RWPE1 (cell line): ENCODE measurements around the gene LIFR.

ENCODE experiments used
- CTCF ChIA-PET: fragments of 350-600 bp; sonication (Branson Sonifier 250); formaldehyde crosslinking; extraction: SDS; loops from one replicate; lab custom pipeline; 2021; lab: Yijun Ruan, JAX
- POLR2A ChIA-PET: fragments of 400-600 bp; formaldehyde crosslinking; extraction: SDS; loops from one replicate; lab custom pipeline; 2020; ENCODE audit warnings: antibody characterized with exemption; ENCODE audit not compliant: low non-redundant PET; lab: Yijun Ruan, JAX
- DNase-seq: peaks from one replicate; pipeline ENCODE4 v3.0.0; 2012; ENCODE audit warnings: low spot score
- H3K27ac ChIP-seq: fragments of 450-650 bp; 2 replicates; pipeline ENCODE4 v1.5.1; 2017
- CTCF ChIP-seq: fragments of 450-650 bp; conservative IDR thresholded peaks from 2 replicates; pipeline ENCODE4 v1.5.1; 2017; ENCODE audit warnings: low read depth, mild to moderate bottlenecking

The LIFR gene

GRCh38 chr5:38593959-38594358, 37.5 kb upstream of the LIFR start:
- ChIA-PET POLR2A (no interaction called here), CTCF (interaction anchor here (1.0 kb wide), 1 partner anchor 153 kb away, joined by 3 read pairs; no protein-coding TSS in a partner anchor)
- no peak for TF ChIP-seq CTCF
- no peak for DNase-seq
- H3K27ac ChIP-seq = no peak overlapping the region

GRCh38 chr5:38591523-38591849, 35.0 kb upstream of the LIFR start:
- POLR2A ChIA-PET = no interaction called here
- TF ChIP-seq CTCF = no peak
- no peak overlapping the region for H3K27ac ChIP-seq
- no peak for DNase-seq
- CTCF ChIA-PET = no interaction called here

GRCh38 chr5:38590838-38591522, 34.5 kb upstream of the LIFR start:
- ChIA-PET POLR2A (no interaction called here), CTCF (interaction anchor here (0.6 kb wide), 1 partner anchor 72 kb away, joined by 3 read pairs; no protein-coding TSS in a partner anchor)
- no peak for TF ChIP-seq CTCF
- no peak overlapping the region for H3K27ac ChIP-seq
- DNase-seq = no peak

- no peak for TF ChIP-seq CTCF
- no peak for DNase-seq
- ChIA-PET POLR2A (no interaction called here), CTCF (interaction anchor here (0.5 to 1.1 kb wide), 2 partner anchors 32 to 148 kb away, joined by 3 read pairs; no protein-coding TSS in a partner anchor)
- H3K27ac ChIP-seq = no peak overlapping the region
Observed at GRCh38 chr5:38589629-38590028, 33.2 kb upstream of the LIFR start.

GRCh38 chr5:38585816-38586215, 29.4 kb upstream of the LIFR start:
- ChIA-PET CTCF (no interaction called here), POLR2A (no interaction called here)
- H3K27ac ChIP-seq = no peak overlapping the region
- no peak for DNase-seq
- no peak for TF ChIP-seq CTCF

- no peak for TF ChIP-seq CTCF
- DNase-seq = no peak
- no peak overlapping the region for H3K27ac ChIP-seq
- ChIA-PET POLR2A (no interaction called here), CTCF (no interaction called here)
Observed at GRCh38 chr5:38583500-38583899, 27.1 kb upstream of the LIFR start.
